Hematopoietic multipotent progenitor cell treated with erythropoietin and hydrocortisone succinate and interleukin-3 and kit ligand, for 4 days (in vitro differentiated cells): ENCODE results near the gene KIF1B.

ENCODE experiments used
- DNase-seq: peaks from one replicate; pipeline ENCODE4 v3.0.0-alpha.2; 2015

The KIF1B gene

DNA sequence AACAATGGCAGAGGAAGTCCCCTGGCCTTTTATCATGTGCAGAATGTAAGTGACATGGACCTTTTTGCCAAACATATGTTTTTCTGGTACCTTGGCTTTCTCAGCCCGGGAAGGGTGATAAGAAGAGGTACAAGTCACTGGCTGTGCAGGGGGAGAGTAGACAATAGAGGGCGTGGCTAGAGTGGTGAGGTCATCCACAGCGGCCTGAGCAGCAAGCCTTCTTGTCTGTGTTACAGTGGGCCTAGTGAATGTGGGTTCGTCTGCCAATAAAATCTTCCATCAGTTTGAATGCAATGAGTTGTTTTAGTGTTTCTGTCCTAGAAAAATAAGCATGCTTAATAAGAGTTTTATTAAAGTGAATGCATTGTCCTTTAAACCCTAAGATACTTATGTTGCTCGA is 129.4 kb downstream of the KIF1B start:
- peak; percentile 59 for DNase-seq

DNA sequence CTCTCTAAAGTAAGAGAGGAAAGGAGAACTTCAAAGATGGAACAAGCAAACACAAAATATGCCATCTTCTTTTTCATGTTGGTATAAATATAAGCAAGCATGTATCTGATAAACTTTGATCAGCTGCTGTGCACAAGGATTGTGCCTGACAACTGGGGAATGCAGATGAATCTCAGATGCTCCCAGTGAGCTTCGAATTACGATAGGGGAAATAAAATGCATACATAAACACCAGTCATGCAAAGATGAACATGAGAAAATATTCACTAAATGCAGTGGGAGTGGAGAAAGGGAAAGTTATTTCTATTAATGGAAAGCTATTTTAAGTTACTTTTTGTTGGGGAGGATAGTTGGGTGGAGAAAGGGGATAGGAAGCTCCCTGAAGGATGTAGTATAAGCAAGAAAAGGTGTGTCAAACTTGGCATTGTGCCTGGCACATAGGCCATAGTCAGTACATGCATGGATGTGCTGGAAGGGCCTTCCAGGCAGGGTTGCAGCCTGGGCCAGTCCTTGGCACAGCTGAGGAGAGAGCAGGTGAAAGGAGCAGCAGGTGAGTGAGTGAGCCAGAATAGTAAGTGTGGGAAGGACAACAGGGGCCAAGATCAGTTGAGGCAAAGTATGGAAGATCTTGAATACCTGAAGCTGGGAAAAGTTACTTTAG is 130.7 kb downstream of the KIF1B start:
- no peak for DNase-seq

DNA sequence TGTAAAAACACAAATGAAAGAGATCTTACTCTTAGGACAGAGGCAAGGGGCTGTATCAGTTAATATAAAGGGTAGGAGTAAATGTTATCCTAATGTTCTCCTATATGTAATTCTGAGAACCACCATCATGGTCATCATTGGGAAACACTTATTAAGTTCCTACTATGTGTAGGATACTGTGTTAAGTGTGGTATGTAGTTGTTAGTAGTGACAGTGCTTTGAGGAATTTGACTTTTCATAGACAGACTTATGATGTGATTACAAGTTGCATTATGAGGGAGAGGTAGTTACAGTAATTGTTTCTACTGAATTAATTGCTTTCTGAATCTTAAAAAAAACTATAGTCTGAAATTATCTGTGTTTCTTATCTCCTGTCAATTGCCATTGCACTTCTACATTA is 136.7 kb downstream of the KIF1B start:
- no peak for DNase-seq

DNA sequence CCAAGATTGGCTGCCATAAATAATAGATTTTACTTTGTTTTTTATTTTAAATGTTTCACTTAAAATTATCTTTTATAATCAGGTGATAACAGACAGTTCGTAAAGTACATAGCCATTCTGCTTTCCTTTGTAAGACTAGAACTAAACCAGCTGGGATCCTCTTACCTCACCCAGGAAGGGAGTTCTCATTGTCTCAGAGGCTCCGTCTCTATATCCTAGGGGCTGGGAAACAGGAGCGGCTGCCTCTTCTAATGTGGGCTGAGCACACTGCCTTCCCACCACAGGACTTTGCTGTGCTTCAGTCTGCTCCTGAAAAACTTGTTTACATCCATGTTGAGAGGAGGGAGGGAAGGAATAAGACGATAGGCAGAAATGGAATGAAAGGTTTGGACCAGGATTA is 142.9 kb downstream of the KIF1B start:
- no peak for DNase-seq

DNA sequence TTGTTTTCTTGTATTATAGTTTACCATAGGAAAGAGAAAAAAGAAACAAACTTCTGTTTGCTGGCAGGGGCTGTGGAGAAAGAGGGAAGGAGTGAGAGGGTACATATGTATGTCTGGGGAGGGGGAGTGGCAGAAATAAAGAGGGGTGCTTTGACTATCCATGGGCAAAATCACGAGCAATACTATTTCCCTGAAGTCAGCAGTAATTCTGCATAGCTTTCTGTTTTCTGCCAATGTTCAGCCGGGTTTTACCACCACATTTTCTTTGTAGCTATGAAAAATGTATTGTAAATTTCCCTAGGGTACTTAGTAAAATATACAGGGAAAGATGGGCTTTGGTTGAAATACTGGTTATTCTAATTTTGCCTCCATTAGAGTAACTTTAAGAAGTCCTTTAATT is 143.3 kb downstream of the KIF1B start:
- DNase-seq = no peak

DNA sequence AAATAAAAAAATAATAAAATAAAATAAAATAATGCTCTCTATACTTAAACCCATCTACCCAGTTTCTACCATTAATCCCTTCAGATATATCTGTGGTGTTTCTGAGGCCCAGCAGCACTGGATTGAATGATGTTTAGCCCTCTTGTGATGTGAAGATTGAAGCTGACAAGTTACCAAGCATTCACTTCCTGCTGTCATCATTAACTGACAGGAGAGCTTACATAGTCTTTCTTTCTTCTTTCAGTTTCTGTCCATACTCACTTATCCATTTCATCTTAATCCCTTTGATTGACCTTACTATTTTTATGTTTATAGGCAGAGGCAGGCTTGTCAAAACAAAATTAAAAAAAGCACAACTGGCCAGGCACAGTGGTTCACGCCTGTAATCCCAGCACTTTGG is 149.7 kb downstream of the KIF1B start:
- no peak for DNase-seq

DNA sequence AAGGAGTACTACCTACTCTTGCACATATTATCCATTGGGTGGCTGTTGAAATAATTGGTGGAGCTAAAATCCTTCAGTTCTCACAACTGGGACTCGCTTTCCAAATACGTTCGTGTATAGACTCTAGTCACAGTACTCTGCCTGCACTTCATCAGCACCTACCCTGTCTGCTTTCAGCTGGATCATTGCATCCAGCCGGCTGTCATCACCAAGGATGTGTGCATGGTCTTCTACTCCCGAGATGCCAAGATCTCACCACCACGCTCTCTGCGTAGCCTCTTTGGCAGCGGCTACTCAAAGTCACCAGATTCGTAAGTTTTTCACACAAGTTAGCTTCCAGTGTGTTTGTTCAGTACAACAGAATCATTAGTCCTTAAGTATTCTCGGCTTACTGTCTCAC is 151.1 kb downstream of the KIF1B start:
- DNase-seq = no peak

DNA sequence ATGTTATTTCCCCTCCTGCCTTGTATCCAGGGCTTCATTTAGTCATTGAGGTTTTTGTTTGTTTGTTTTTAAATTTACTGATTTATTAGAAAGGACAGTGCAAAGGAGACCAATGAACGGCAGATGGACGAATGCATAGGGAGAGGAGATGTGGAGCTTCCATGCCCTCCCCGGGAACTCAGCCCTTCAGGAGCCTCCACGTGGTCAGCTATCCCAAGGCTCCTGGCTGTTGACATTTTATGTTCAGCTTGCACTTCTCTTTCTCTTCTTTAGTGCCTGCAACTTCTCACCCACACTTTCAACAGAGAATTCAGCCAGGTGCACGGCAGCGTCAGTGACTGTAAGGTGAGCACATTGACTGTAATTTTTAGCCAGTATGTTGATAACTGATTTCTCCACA is 157.8 kb downstream of the KIF1B start:
- no peak for DNase-seq

DNA sequence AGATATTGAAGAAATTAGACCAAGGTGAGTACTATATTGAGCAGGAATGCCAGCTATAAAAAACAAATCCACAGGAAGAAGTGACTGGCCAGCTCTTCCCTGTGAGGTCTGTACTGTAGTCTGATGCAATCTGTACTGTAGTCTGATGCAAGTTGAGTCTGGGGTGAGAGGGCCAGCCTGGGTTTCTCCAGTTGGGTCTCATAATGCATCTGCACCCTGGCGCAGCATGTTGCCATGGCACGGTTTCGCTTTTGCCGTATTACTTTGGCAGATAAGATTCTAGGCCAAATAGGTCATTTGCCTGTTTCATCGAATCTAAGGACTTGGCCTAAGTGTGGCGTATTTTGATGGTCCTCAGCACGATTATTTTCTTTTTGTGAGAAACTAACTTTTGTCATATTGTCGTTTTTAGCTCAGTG is 164.1 kb downstream of the KIF1B start:
- DNase-seq = no peak

DNA sequence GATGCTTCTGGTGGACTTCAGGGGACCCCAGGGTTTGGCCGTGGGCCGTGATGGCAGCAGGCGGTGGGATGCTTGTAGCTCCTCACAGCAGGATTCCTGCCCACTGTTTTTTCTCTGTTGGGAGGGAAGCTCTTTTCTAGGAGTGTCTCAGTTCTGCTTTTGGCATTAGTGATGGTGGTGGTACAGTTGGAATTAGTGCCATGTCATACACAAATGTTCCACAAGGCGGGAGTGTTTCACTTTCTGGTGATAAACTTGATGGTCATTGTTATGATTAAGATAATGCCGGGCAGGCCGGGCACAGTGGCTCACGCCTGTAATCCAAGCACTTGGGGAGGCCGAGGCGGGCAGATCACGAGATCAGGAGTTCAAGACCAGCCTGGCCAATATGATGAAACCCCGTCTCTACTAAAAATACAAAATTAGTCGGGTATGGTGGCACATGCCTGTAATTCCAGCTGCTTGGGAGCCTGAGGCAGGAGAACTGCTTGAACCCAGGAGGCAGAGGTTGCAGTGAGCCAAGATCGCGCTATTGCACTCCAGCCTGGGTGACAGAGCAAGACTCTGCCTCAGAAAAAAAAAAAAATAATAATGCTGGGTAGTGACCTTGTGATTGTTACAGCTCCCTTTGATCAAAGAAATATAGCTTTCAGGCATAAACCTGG is 167.1 kb downstream of the KIF1B start:
- DNase-seq = peak; percentile 91

DNA sequence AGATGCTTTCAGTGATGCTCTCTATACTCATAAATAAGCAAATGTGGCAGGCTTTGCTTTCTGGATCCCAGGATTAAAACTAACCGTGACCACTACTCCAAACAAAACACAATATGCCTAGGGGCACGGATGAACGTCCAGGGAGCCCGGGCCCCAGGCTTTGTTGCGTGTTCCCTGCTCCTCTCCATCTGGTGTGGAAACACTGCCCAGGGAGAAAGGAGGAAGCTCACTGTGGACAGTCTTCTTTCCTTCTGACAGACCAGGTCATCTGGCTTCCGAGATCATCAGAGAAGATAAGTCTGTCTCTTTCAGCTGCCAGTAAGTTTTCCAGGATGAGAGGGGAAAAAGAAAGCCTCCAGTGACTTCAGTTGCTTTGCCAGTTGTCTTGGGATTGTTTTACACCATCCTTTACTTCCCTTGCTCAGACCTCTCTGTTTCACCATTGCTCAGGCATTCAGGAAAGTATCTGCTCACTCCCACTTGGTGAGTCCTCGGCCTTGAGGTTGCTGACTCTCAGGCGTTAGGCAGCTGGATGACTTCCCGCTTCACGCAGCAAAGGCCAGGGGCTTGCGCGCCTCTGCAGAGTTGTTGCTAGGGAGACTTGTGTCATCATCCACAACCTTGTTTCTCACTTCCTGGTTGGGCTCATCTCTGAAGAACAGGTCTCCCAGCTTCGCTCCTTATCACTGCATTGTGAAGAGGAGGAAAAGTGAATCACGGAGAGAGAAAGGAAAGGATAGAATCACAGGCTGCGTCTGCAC is 167.9 kb downstream of the KIF1B start:
- peak; percentile 59 for DNase-seq

DNA sequence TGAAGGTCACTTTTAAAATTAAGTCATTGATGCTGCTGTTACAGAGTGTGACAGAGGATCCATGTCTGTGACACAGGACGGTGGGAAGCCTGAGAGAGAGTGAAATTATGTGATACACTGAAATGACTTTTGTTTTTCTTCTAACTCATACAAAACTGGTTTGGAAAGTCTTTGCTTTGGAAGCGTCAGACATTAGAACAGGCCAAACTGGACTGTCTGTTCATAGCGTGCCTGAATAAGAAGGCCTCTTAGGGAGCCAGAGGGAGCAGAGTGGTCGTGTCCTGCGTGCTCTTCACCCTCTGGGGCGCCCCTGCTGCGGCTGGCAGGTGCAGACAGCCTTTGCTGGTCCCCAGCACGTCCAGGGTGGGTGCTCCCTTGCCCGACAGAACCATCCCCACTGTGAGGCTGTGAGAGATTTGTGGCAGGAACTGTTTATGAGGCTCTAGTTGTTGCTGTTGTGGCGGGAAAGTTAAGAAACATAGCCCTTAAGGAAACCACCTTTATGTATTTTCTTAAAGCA is 168.8 kb downstream of the KIF1B start:
- no peak for DNase-seq

DNA sequence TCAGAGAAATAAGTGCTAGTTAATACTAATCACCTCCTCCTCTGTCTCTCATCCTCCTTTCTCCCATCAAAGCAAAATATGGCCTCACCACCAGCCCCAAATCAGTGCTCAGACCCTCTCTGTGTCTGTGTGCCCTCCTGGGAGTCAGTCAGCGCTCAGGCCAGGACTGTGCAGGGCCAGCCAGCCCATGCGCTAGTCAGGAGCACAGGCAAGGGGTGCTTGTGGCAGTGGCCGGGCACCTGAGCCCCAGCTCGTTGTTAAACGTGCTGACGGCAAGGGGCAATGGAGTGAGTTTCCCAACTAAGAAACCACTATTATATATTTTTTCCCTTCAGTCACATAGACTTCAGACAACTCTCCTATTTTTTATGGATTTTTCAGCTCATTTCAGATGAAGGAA is 169.3 kb downstream of the KIF1B start:
- no peak for DNase-seq

DNA sequence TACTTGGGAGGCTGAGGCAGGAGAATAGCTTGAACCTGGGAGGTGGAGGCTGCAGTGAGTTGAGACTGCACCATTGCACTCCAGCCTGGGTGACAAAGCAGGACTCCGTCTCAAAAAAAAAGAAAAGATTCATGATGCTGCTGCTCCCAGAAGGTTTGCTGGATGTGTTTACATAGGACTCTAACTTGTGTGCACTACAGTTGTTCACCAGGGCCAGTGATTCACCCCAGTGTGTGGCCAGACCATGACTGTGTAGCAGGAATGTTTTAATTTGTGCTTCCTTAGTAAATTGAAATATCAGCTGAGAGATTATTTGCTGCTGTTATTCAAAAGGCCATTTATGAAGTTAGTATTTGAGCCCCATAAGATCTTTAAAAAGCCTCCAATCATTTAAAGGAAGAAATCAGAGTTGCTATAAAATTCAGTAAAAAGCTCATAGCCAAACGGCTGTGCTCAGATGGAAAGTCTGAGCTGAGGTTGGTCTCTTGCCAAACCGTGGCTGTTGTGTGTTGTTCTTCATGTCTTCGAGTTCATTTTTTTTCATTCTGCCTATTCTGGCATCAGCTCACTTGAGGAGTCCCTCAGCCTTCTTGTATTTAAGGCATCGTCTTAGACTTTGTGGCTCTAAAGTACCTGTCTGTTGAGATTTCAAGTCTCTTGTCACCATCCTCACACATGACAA is 170.4 kb downstream of the KIF1B start:
- no peak for DNase-seq

DNA sequence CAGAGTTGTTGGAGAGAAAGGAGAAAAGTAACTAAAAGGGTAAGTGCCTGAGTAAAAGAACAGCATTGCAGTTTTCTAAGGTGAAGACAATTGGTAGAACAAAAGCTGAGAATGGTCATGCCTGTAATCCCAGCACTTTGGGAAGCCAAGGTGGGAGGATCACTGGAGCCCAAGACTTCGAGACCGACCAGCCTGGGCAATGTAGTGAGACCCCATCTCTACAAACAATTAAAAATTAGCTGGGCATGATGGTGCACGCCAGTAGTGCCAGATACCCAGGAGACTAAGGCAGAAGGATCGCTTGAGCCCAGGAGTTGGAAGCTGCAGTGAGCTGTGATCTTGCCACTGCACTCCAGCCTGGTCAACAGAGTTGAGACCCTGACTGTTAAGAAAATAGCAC is 173.3 kb downstream of the KIF1B start:
- no peak for DNase-seq

DNA sequence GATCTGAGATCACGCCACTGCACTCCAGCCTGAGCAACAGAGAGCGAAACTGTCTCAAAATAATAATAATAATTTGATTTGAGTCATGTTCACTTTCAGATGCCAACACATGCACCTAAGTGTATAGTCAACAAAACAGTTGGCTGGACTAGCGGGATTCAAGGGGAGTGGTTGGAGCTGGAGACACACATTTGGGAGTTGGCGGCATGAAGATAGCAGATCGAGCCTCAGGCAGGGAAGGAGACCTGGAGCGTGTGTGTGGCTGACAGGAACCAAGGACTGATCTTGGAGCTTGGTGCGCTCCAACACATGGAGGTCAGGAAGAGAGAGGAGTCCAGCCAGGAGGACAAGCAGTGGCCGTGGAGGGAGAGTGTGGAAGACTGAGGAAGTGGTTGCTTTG is 173.8 kb downstream of the KIF1B start:
- DNase-seq = no peak

DNA sequence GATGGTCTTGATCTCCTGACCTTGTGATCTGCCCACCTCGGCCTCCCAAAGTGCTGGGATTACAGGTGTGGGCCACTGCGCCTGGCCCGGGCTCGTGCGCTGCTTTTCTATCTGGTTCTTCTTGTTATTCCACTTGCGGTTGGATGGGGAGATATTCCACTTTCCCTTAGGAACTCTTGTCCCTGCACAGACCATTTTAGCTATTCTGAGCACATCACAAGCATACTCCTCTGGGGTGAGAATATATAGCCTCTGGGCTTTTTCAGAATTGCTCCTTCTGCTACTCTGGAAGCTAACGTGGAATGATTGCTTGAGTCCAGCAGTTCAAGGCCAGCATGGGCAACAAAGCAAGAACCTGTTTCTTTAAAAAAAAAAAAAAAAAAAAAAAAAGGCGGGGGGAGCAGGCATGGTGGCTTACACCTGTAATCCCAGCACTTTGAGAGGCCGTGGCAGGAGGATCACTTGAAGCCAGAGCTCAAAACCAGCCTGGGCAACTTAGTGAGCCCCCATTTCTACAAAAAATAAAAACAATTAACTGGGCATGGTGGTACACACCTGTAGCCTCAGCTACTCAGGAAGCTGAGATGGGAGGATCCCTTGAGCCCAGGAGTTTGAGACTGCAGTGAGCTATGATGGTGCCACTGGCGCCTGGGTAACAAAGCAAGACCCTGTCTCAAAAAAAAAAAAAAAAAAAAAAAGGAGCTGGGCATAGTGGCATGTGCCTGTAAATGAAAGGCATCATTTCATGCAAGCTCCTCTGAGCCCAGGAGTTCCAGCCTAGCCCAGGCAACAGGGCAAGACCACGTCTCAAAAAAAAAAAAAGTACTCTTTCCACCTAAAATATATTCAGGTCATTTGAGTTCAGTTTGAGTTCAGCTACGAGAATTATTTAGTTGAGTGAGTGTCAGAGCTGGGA is 176.6 kb downstream of the KIF1B start:
- no peak for DNase-seq

DNA sequence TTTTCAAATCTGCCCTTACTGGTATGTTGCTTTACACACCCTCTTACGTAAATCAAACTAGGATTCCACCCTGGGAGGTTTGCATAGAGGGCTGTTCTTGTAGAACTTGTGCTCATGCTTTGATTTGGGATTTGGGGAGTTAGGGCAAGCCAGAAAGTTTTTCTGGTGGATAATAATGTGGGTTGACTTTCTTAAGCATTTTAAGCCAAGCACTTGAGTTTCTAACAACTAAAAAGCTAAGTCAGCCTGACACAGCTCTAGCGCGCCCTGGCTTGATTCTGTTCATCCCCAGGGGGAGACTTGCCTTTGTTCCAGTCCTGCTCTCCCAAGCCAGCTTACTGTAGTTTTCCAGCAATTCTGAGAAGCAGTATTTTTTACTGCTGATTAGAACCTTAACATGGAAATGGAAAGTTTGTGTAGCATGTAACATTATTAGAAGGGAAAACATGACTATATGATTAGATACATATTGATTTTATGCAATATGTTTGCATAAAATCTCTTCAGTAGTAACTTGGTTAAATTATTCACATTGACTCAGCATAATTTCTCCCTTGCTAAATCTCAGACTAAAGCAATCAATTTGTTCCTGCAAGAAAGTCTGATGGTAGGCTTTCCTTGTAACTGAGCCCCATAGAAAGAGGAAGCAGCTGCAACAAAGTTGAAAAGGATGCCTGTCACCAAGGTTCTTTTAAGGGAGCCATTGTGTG is 177.5 kb downstream of the KIF1B start:
- DNase-seq = peak; percentile 89

DNA sequence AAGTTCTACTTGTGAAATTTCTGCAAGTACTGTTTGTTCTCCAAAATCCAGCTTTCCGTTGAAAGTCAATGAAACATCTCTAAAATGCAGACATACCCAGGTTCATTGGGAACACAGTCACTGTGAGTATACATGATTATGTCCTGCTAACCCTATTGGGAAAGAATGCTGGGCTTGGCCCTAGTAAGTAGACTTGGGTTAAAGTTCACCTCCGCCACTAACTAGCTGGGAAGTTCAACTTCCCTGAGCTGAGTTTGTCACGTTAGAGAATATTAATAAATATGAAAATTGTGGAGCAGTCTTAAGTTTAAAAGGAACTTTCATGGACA is 178.0 kb downstream of the KIF1B start:
- DNase-seq = no peak

DNA sequence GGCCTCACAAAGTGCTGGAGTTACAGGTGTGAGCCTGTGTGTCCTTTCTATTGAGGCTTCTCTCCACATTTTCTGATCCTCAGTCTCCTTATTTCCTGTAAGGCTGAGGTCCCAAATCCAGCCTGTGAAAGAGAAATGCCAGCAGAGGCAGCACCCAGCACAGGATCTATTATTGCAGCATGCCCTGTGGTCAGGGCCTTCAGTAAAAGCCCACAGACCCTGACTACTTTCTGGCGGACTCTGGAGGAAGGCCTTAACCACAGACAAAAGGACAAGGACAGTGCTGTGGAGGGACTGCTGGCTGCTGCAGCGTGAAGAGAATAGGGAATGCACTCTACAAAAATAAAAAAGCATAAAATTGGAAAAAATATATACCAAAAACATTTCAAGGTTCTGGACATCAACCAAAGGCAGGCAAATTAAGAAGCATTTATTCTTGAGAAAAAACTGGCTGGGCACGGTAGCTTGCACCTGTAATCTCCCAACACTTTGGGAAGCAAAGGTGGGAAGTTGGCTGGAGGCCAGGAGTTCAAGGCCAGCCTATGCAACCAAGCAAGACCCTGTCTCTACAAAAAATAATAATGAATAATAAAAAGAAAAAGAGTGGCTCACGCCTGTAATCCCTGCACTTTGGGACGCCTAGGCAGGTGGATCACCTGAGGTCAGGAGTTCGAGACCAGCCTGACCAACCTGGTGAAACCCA is 179.1 kb downstream of the KIF1B start:
- DNase-seq = peak; percentile 57

DNA sequence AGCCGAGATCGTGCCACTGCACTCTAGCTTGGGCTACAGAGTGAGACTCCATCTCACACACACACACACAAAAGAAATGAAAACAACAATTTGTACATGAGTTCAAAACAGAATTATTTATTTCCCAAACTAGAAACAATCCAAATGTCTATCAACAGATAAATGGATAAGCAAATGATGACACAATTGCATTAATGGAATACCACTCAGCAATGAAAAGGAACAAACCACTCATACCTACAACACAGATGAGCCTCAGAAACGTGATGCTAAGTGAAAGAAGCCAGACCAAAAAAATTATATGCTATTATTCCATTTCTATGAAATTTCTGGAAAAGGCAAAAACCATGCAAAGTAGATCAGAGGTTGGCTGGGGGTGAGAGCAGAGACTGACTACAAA is 186.5 kb downstream of the KIF1B start:
- no peak for DNase-seq
